Peyer's patch (tissue), 4 donors: ENCODE results near the gene DPF1. TPM values are rescaled to one million over a fixed set of nuclear protein-coding genes. Genes with fewer than 3 reads are reported as not detected.

Experiments used
- DNase-seq, 3 donors: peaks; one replicate each; pipeline ENCODE4 v3.0.0-alpha.2; 2017 to 2019
- H3K27ac ChIP-seq, 4 donors: fragments of 200-600 bp; sonication (generic); one replicate each; pipeline ENCODE4 v1.5.1; 2016 to 2019
- H3K27me3 ChIP-seq, 2 donors: fragments of 200-600 bp; sonication (generic); one replicate each; pipeline ENCODE4 v1.5.1; 2019
- H3K36me3 ChIP-seq, 3 donors: fragments of 200-600 bp; sonication (generic); one replicate each; pipeline ENCODE4 v1.5.1; 2016 to 2019
- H3K4me1 ChIP-seq, 4 donors: fragments of 200-600 bp; sonication (generic); one replicate each; pipeline ENCODE4 v1.5.1; 2016 to 2019
- H3K4me3 ChIP-seq, 4 donors: fragments of 200-600 bp; sonication (generic); 1 replicate in 3 of 4; 2 replicates in 1 of 4; pipeline ENCODE4 v1.5.1; 2016 to 2019; ENCODE audit warnings: mild to moderate bottlenecking in 1 of 4
- H3K9me3 ChIP-seq, 4 donors: fragments of 200-600 bp; sonication (generic); one replicate each; pipeline ENCODE4 v1.5.1; 2016 to 2019; ENCODE audit warnings: mild to moderate bottlenecking in 1 of 4
- POLR2A ChIP-seq, 2 donors: fragments of 450-650 bp; IDR thresholded peaks; one replicate each; pipeline ENCODE4 v1.5.1; 2017; ENCODE audit warnings: antibody characterized with exemption in 2 of 2, mild to moderate bottlenecking in 2 of 2, moderate library complexity in 2 of 2
- total RNA-seq, 4 donors: library from RNA; depleted of rRNA; stranded (reverse); fragments of >200 nt; gene quantifications; one replicate each; pipeline ENCODE4 v1.1.0, GENCODE V29; 2016
- TF ChIP-seq, protein P1 (sequence below), 6 experiments: fragments of 450-650 bp in 4 of 6; fragments of 200-600 bp in 2 of 6; sonication (generic) in 1 of 6; IDR thresholded peaks; one replicate each; pipeline ENCODE4 v1.5.1; 2017 to 2019; ENCODE audit warnings: antibody characterized with exemption in 6 of 6, mild to moderate bottlenecking in 3 of 6, moderate library complexity in 1 of 6

DPF1 gene
- total RNA-seq, 4 donors from 2014 or later = not detected

DNA sequence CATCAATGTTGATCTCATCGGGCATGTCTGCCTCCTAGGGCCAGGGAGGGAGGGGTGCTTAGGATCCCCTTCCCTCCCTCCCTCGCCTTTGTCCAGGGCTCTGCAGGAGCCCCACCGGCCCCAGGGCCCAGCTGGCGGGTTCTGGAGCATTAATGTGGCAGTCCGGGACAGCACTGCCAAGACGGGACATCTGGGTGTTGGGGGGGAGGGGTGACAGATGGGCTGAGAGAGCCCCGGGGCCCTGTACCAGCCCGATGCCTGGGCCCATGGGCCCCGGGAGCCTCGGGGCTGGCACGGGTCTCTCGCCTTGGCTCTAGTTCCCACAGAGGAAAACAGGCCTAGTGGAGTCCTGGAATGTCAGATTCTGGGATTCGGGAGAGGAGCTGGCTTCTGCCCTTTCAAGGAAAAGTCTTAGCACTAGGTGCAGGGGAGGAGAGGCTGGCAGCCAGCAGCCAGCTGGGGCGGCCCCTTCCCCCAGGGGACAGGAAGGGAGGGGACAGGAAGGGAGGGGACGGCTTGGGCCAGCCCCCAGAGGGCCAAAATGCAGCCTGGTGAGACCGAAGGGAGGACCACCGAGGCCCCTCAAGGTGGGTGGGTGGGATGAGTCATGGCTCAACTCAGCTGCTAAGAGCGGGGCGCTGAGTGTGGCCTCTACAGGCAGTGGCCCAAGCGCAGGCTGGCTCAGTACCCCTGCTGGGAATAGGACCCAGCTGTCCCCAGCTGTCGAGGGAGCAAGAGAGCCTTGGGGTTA lies 29.1 kb upstream of the DPF1 start:
- H3K4me1 ChIP-seq = peaks cover 0 to 39% (median 0%) of the 10 kb centered on the region in 4 donors
- peak overlapping the region; percentile 62 to 95 (median 78) for H3K27ac ChIP-seq
- DNase-seq = peak in 1 of 3 donors; percentile 58
- H3K4me3 ChIP-seq = peak overlapping the region; percentile 1 to 58 (median 10)
- no peak for TF ChIP-seq POLR2A (IDR thresholded peaks at IDR 0.05)
- TF ChIP-seq, protein P1, sequence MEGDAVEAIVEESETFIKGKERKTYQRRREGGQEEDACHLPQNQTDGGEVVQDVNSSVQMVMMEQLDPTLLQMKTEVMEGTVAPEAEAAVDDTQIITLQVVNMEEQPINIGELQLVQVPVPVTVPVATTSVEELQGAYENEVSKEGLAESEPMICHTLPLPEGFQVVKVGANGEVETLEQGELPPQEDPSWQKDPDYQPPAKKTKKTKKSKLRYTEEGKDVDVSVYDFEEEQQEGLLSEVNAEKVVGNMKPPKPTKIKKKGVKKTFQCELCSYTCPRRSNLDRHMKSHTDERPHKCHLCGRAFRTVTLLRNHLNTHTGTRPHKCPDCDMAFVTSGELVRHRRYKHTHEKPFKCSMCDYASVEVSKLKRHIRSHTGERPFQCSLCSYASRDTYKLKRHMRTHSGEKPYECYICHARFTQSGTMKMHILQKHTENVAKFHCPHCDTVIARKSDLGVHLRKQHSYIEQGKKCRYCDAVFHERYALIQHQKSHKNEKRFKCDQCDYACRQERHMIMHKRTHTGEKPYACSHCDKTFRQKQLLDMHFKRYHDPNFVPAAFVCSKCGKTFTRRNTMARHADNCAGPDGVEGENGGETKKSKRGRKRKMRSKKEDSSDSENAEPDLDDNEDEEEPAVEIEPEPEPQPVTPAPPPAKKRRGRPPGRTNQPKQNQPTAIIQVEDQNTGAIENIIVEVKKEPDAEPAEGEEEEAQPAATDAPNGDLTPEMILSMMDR (IDR thresholded peaks at IDR 0.05) = no peak
- H3K36me3 ChIP-seq = no peaks in the 10 kb centered on the region
- no peaks in the 10 kb centered on the region for H3K9me3 ChIP-seq
- H3K27me3 ChIP-seq = no peaks in the 10 kb centered on the region

DNA sequence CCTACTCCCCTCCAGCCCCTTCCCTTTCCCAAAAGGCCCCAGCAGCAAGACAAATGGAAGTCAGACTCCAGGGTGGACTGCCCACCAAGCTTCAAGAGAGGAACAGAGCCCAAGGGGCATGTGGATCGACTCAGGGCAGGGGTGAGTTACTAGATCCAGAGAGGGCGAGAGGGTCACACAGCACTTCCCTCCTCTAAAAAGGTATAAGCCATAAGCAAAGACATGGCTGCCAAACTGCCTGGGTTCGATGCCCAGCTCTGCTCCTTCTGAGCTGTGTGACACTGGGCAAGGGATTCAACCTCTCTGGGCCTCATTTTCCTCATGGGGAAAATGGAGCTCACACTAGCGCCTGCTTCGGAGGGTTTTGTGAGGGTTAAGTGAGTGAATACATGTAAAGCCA lies 28.4 kb upstream of the DPF1 start:
- DNase-seq = no peak
- Histone ChIP-seq H3K27ac (peak overlapping the region; percentile 62 to 95 (median 78)), H3K27me3 (no peaks in the 10 kb centered on the region), H3K4me3 (peak overlapping the region in 3 of 4 donors; percentile 5 to 58 (median 7)), H3K9me3 (no peaks in the 10 kb centered on the region), H3K36me3 (no peaks in the 10 kb centered on the region), H3K4me1 (peaks cover 0 to 44% (median 0%) of the 10 kb centered on the region in 4 donors)
- TF ChIP-seq, protein P1 (IDR thresholded peaks at IDR 0.05) = no peak
- TF ChIP-seq POLR2A (IDR thresholded peaks at IDR 0.05) = no peak

DNA sequence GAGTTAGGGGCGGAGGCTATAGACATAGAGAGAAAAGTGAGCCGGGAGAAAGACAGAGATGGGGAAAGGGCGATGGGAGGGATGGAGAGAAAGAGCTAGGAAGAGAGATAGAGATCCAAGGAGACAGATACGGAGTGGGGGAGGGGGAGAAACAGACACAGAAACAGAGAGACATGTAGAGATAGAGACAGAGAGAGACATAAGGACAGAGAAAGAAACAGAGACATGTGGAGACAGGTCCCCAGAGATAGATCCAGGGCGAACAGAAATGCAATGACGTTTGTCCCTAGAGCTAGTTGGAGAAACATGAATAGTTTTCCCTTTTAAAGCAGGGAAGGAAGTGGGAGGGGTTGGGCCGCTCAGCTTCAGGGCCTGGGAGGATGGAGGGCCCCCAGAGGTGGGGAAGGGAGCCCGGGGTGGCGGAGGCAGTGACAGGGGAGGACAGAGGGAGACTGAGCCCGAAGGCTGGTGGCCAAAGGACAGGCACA lies 27.6 kb upstream of the DPF1 start:
- no peaks in the 10 kb centered on the region for H3K9me3 ChIP-seq
- H3K4me3 ChIP-seq = peak overlapping the region in 3 of 4 donors; percentile 7 to 58 (median 8)
- no peaks in the 10 kb centered on the region for H3K36me3 ChIP-seq
- TF ChIP-seq, protein P1 (IDR thresholded peaks at IDR 0.05) = no peak
- peak in 1 of 2 donors; percentile 14 for TF ChIP-seq POLR2A (IDR thresholded peaks at IDR 0.05)
- H3K27me3 ChIP-seq = no peaks in the 10 kb centered on the region
- peaks cover 0 to 44% (median 0%) of the 10 kb centered on the region in 4 donors for H3K4me1 ChIP-seq
- H3K27ac ChIP-seq = peak overlapping the region; percentile 62 to 95 (median 78)
- no peak for DNase-seq

DNA sequence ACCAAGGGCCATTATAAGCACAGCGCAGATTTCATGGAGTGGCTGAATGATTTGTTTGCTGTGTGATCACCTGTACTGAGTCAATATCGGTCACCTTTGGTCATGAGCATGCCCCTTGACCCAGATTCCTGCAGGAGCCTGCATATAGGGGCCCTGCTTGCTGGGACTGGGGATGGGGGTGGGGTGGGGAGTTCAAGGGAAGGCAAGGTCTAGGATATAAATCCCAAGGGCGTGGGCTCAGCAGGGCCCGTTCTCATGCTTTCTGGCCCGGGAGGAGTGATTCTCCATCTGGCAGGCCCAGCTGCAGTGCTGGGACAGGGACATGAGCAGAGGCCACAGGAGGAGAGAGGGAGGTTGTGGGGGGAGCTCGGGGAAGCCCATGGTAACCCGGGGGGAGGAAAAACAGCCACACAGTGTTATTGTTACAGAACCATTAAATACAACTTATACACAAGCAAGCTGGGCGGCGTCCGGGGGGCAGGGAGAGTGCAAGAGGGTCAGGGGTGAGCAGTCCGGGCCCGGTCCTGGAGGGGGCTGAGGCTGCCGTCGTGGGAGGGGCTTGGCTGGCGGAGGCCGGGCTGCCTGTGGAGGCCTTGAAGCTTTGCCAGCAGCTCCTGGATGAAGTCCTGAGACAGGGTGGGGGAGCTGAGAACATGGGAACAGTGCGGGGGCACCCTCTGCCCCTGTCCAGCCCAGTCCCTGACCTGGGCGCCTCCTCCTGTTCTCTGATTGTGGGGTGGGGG lies 27.0 kb upstream of the DPF1 start:
- peak in 1 of 2 donors; percentile 43 for TF ChIP-seq POLR2A (IDR thresholded peaks at IDR 0.05)
- TF ChIP-seq, protein P1 (IDR thresholded peaks at IDR 0.05) = no peak
- Histone ChIP-seq H3K27me3 (no peaks in the 10 kb centered on the region), H3K9me3 (no peaks in the 10 kb centered on the region), H3K36me3 (no peaks in the 10 kb centered on the region), H3K4me3 (peak overlapping the region in 2 of 4 donors; percentile 8 to 58), H3K4me1 (peaks cover 0 to 39% (median 0%) of the 10 kb centered on the region in 4 donors), H3K27ac (peak overlapping the region; percentile 55 to 95 (median 78))
- DNase-seq = peak in 2 of 3 donors; percentile 73 to 87

DNA sequence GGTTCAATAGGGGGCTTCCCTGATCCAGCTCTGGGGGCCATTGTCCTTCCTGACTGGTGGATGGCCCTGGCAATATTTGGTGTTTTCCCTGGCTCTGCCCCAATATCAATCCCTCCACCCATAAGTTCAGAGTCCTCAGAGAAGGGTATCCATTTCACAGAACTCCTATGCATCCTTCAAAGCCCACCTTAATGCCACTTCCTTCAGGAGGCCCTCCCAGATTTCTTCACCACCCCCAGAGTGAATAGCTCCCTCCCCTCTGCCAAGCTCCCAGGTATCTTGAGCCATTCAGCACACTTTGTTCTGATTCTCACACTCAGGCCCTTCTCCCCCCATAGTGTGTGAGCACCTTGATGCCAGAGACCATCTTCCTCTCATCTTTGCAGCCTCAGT lies 26.4 kb upstream of the DPF1 start:
- peak overlapping the region; percentile 55 to 95 (median 78) for H3K27ac ChIP-seq
- no peaks in the 10 kb centered on the region for H3K27me3 ChIP-seq
- TF ChIP-seq POLR2A (IDR thresholded peaks at IDR 0.05) = no peak
- TF ChIP-seq, protein P1 (IDR thresholded peaks at IDR 0.05) = no peak
- H3K36me3 ChIP-seq = no peaks in the 10 kb centered on the region
- no peaks in the 10 kb centered on the region for H3K9me3 ChIP-seq
- no peak overlapping the region for H3K4me3 ChIP-seq
- peaks cover 0 to 39% (median 0%) of the 10 kb centered on the region in 4 donors for H3K4me1 ChIP-seq
- DNase-seq = no peak
